HG02973 (cell line): ENCODE data around the gene MAN1A2.
"Not testable (repeated sequence)": the region's sequence is repeated elsewhere in the genome, so short reads cannot be mapped to it uniquely, and the experiment has no call there.

Source experiments
- ATAC-seq: cut with Tn5 transposase; IDR thresholded peaks from one replicate; pipeline ENCODE4 v1.9.1; 2021; ENCODE audit warnings: moderate library complexity; ENCODE audit not compliant: unreplicated experiment

The MAN1A2 gene

GRCh38 chr1:117396636-117397035, 29.4 kb downstream of the MAN1A2 start:
- no peak for ATAC-seq

- ATAC-seq: no peak
Observed at GRCh38 chr1:117398957-117399356, 31.7 kb downstream of the MAN1A2 start.

GRCh38 chr1:117401761-117402160, 34.5 kb downstream of the MAN1A2 start:
- ATAC-seq: no peak

- no peak for ATAC-seq
Observed at GRCh38 chr1:117403597-117403996, 36.3 kb downstream of the MAN1A2 start.

- ATAC-seq: no peak
Observed at GRCh38 chr1:117405042-117405441, 37.8 kb downstream of the MAN1A2 start.

- ATAC-seq: no peak
Observed at GRCh38 chr1:117412472-117412871, 45.2 kb downstream of the MAN1A2 start.

GRCh38 chr1:117413412-117413811, 46.2 kb downstream of the MAN1A2 start:
- no peak for ATAC-seq

- no peak for ATAC-seq
Observed at GRCh38 chr1:117414943-117415342, 47.7 kb downstream of the MAN1A2 start.

- no peak for ATAC-seq
Observed at GRCh38 chr1:117416004-117416403, 48.8 kb downstream of the MAN1A2 start.

GRCh38 chr1:117416546-117417125, 49.4 kb downstream of the MAN1A2 start:
- ATAC-seq: no peak

- ATAC-seq: no peak
Observed at GRCh38 chr1:117425050-117425734, 57.9 kb downstream of the MAN1A2 start.

GRCh38 chr1:117427297-117427696, 60.0 kb downstream of the MAN1A2 start:
- no peak for ATAC-seq

- ATAC-seq: no peak
Observed at GRCh38 chr1:117433943-117434342, 66.7 kb downstream of the MAN1A2 start.

- no peak for ATAC-seq
Observed at GRCh38 chr1:117436513-117436912, 69.3 kb downstream of the MAN1A2 start.

GRCh38 chr1:117447661-117448060, 80.4 kb downstream of the MAN1A2 start:
- ATAC-seq: no peak

- ATAC-seq: no peak
Observed at GRCh38 chr1:117452216-117452615, 85.0 kb downstream of the MAN1A2 start.

GRCh38 chr1:117453958-117454357, 86.7 kb downstream of the MAN1A2 start:
- ATAC-seq: no peak

GRCh38 chr1:117458410-117458809, 91.2 kb downstream of the MAN1A2 start:
- ATAC-seq: not testable (repeated sequence)

GRCh38 chr1:117466761-117467160, 99.5 kb downstream of the MAN1A2 start:
- no peak for ATAC-seq

- no peak for ATAC-seq
Observed at GRCh38 chr1:117467336-117467735, 100.1 kb downstream of the MAN1A2 start.

- ATAC-seq: no peak
Observed at GRCh38 chr1:117473063-117473462, 105.8 kb downstream of the MAN1A2 start.

GRCh38 chr1:117475495-117475894, 108.2 kb downstream of the MAN1A2 start:
- not testable (repeated sequence) for ATAC-seq

GRCh38 chr1:117479086-117479485, 111.8 kb downstream of the MAN1A2 start:
- ATAC-seq: no peak
